22Rv1 (cell line): ENCODE measurements around the gene LYPD8.

Experiments
- CTCF ChIP-seq: fragments of 450-650 bp; IDR thresholded peaks from 2 replicates; pipeline ENCODE4 v1.5.1; 2017; ENCODE audit warnings: mild to moderate bottlenecking
- ZFX ChIP-seq: fragments of 450-650 bp; IDR thresholded peaks from 2 replicates; pipeline ENCODE4 v1.6.1; 2017; ENCODE audit warnings: antibody characterized with exemption, borderline replicate concordance

- TF ChIP-seq CTCF (no peak), ZFX (no peak)
Observed at GRCh38 chr1:248750496-248750895, 5.1 kb downstream of the LYPD8 start.
